Measurements from ENCODE around the gene CASQ2. TPM values are rescaled to one million over a fixed set of nuclear protein-coding genes. Genes with fewer than 3 reads are reported as not detected.
A peak's percentile ranks its signal among the peaks of the same experiment; 100 is the strongest.

The CASQ2 gene
- total and polyA plus RNA-seq, 2 of the 13 experiments (the other 11 are each of a cell fraction or from before 2014, with no cell fraction given), result not detected

DNA sequence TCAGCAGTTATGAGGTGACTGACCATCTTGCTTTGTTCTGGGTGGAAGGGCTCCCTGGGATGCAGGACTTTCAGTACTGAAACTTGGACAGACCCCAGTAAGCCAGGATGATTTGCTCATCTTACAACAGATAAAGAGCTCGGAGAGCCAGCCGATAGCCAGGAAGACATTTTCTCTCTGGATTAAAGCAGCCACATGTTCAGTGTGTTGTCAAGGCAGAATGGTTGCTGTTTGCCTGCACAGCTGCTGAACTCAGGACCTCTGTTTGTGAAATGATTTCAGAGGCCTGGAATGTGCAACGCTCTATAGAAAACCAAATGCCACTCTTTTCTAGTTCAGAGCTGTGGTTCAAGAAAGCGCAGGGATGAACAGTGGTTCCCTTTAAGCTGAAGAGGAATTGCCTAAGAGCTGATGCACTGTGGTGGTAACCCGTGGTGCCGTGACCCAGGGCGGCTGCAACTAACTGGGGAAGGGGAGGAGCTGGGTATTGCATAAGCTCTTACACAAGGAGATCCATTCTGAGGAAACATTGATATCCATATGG lies 40.7 kb downstream of the CASQ2 start:
- FAIRE-seq, result peak; percentile 92
- H3K9me3 ChIP-seq (ENCODE audit: low read length), result no peaks in the 10 kb centered on the region
- H3K27ac ChIP-seq (ENCODE audit: extremely low read length, insufficient read depth, low read length), result peak overlapping the region; percentile 54
- in situ Hi-C loops (cut with HindIII; ENCODE audit: extremely low pct_ligation_motif_present, low pct_unique_long_range_greater_than_20kb), result no loop called here
- BruUV-seq (replicated peaks), result no TSS peak
- no peaks in the 10 kb centered on the region for H3K27me3 ChIP-seq (ENCODE audit: control insufficient read depth in 1 of 2, insufficient read depth in 2 of 2, low read length in 2 of 2)
- H3K4me3 ChIP-seq (replicated peaks in 1 of 3; ENCODE audit: insufficient read depth in 1 of 3, low read depth in 2 of 3, low read length in 3 of 3), result peak overlapping the region in 1 of 3 experiments; percentile 26; a peak in 1 of 6 replicates
- H3K79me2 ChIP-seq (ENCODE audit: insufficient read depth, low read length), result no peaks in the 10 kb centered on the region
- peaks cover 52% of the 10 kb centered on the region for H3K4me1 ChIP-seq (ENCODE audit: insufficient read depth, low read length)
- peak; percentile 94 for ATAC-seq
- 0 out of 2 replicates have a peak overlapping the region, but pooled peaks have one; percentile 29 for H3K9ac ChIP-seq (ENCODE audit: insufficient read depth, low read depth, low read length)
- intact Hi-C loops (cut with micrococcal nuclease; ENCODE audit: unreplicated experiment), result no loop called here
- H2AFZ ChIP-seq (ENCODE audit: low read length), result peak overlapping the region; percentile 73
- POLR2A ChIA-PET, result interaction anchor here (1.1 kb wide), 1 partner anchor 17 kb away, joined by 4 read pairs; no protein-coding TSS in a partner anchor
- peak; percentile 89 for DNase-seq (ENCODE audit: low spot score)
- peak overlapping the region; percentile 69 for H3K4me2 ChIP-seq (ENCODE audit: low read depth, low read length)
- H3K36me3 ChIP-seq (replicated peaks in 1 of 2; ENCODE audit: control insufficient read depth in 1 of 2, insufficient read depth in 2 of 2, low read length in 2 of 2), result no peaks in the 10 kb centered on the region
- CTCF ChIA-PET (ENCODE audit: low intra/inter-chr PET ratio, low total read pairs), result no interaction called here
- 4% methylated on average over 5 of the region's 7 CpGs for WGBS (ENCODE audit: low lambda C conversion rate)
- H4K20me1 ChIP-seq (ENCODE audit: insufficient read depth, low read length), result no peaks in the 10 kb centered on the region
- no peak for TF ChIP-seq NKX3-1 (CRISPR knock-in tag; IDR thresholded peaks at IDR 0.05)
- no peak for TF ChIP-seq TCF7L2 (IDR thresholded peaks at IDR 0.05; ENCODE audit: low read depth, low read length)
- TF ChIP-seq PTBP1 (IDR thresholded peaks at IDR 0.05; ENCODE audit: low read depth, low read length, poor library complexity, severe bottlenecking), result no peak
- TF ChIP-seq, protein P1, sequence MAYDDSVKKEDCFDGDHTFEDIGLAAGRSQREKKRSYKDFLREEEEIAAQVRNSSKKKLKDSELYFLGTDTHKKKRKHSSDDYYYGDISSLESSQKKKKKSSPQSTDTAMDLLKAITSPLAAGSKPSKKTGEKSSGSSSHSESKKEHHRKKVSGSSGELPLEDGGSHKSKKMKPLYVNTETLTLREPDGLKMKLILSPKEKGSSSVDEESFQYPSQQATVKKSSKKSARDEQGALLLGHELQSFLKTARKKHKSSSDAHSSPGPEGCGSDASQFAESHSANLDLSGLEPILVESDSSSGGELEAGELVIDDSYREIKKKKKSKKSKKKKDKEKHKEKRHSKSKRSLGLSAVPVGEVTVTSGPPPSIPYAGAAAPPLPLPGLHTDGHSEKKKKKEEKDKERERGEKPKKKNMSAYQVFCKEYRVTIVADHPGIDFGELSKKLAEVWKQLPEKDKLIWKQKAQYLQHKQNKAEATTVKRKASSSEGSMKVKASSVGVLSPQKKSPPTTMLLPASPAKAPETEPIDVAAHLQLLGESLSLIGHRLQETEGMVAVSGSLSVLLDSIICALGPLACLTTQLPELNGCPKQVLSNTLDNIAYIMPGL (CRISPR knock-in tag; IDR thresholded peaks at IDR 0.05; ENCODE audit: borderline replicate concordance in 1 of 2, low read depth in 1 of 2), result no peak
- TF ChIP-seq, protein P2, sequence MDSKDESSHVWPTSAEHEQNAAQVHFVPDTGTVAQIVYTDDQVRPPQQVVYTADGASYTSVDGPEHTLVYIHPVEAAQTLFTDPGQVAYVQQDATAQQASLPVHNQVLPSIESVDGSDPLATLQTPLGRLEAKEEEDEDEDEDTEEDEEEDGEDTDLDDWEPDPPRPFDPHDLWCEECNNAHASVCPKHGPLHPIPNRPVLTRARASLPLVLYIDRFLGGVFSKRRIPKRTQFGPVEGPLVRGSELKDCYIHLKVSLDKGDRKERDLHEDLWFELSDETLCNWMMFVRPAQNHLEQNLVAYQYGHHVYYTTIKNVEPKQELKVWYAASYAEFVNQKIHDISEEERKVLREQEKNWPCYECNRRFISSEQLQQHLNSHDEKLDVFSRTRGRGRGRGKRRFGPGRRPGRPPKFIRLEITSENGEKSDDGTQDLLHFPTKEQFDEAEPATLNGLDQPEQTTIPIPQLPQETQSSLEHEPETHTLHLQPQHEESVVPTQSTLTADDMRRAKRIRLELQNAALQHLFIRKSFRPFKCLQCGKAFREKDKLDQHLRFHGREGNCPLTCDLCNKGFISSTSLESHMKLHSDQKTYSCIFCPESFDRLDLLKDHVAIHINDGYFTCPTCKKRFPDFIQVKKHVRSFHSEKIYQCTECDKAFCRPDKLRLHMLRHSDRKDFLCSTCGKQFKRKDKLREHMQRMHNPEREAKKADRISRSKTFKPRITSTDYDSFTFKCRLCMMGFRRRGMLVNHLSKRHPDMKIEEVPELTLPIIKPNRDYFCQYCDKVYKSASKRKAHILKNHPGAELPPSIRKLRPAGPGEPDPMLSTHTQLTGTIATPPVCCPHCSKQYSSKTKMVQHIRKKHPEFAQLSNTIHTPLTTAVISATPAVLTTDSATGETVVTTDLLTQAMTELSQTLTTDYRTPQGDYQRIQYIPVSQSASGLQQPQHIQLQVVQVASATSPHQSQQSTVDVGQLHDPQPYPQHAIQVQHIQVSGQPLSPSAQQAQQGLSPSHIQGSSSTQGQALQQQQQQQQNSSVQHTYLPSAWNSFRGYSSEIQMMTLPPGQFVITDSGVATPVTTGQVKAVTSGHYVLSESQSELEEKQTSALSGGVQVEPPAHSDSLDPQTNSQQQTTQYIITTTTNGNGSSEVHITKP (CRISPR knock-in tag; IDR thresholded peaks at IDR 0.05; ENCODE audit: low read depth), result peak; percentile 70; the same call in 1 of the 2 replicates
- TF ChIP-seq, protein P3, sequence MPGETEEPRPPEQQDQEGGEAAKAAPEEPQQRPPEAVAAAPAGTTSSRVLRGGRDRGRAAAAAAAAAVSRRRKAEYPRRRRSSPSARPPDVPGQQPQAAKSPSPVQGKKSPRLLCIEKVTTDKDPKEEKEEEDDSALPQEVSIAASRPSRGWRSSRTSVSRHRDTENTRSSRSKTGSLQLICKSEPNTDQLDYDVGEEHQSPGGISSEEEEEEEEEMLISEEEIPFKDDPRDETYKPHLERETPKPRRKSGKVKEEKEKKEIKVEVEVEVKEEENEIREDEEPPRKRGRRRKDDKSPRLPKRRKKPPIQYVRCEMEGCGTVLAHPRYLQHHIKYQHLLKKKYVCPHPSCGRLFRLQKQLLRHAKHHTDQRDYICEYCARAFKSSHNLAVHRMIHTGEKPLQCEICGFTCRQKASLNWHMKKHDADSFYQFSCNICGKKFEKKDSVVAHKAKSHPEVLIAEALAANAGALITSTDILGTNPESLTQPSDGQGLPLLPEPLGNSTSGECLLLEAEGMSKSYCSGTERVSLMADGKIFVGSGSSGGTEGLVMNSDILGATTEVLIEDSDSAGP (CRISPR knock-in tag; IDR thresholded peaks at IDR 0.05; ENCODE audit: borderline replicate concordance), result no peak
- TF ChIP-seq MBNL3 (CRISPR knock-in tag; conservative IDR thresholded peaks at IDR 0.05), result no peak
- TF ChIP-seq ZNF558 (CRISPR knock-in tag; IDR thresholded peaks at IDR 0.05; ENCODE audit: borderline replicate concordance), result no peak
- TF ChIP-seq, protein P4, sequence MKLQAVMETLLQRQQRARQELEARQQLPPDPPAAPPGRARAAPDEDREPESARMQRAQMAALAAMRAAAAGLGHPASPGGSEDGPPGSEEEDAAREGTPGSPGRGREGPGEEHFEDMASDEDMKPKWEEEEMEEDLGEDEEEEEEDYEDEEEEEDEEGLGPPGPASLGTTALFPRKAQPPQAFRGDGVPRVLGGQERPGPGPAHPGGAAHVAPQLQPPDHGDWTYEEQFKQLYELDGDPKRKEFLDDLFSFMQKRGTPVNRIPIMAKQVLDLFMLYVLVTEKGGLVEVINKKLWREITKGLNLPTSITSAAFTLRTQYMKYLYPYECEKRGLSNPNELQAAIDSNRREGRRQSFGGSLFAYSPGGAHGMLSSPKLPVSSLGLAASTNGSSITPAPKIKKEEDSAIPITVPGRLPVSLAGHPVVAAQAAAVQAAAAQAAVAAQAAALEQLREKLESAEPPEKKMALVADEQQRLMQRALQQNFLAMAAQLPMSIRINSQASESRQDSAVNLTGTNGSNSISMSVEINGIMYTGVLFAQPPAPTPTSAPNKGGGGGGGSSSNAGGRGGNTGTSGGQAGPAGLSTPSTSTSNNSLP (IDR thresholded peaks at IDR 0.05; ENCODE audit: low read depth, low read length), result peak; percentile 37; the same call in 1 of the 2 replicates
- TF ChIP-seq, protein P5, sequence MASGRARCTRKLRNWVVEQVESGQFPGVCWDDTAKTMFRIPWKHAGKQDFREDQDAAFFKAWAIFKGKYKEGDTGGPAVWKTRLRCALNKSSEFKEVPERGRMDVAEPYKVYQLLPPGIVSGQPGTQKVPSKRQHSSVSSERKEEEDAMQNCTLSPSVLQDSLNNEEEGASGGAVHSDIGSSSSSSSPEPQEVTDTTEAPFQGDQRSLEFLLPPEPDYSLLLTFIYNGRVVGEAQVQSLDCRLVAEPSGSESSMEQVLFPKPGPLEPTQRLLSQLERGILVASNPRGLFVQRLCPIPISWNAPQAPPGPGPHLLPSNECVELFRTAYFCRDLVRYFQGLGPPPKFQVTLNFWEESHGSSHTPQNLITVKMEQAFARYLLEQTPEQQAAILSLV (CRISPR knock-in tag; IDR thresholded peaks at IDR 0.05; ENCODE audit: borderline replicate concordance), result no peak
- peak; percentile 56; the same call in 1 of the 2 replicates for TF ChIP-seq NCOA2 (CRISPR knock-in tag; IDR thresholded peaks at IDR 0.05)
- no peak for TF ChIP-seq RFX3 (CRISPR knock-in tag; IDR thresholded peaks at IDR 0.05)
